ENCODE results near the gene ATXN7L3B.

- TF ChIP-seq RFX5 (IDR thresholded peaks at IDR 0.05; ENCODE audit: low read depth, low read length) (no peak), CHD1 (IDR thresholded peaks at IDR 0.05; ENCODE audit: low read depth, low read length) (no peak), RAD21 (IDR thresholded peaks at IDR 0.05; ENCODE audit: low read length) (no peak), CTCF (conservative IDR thresholded peaks at IDR 0.05; ENCODE audit: low read depth, low read length) (no peak), USF2 (IDR thresholded peaks at IDR 0.05; ENCODE audit: low read depth, low read length) (no peak), MAFK (IDR thresholded peaks at IDR 0.05; ENCODE audit: low read depth, low read length) (no peak)
Measured at GRCh38 chr12:74541074-74541473, 3.4 kb downstream of the ATXN7L3B start.
